Sigmoid colon (tissue), 4 donors: ENCODE measurements around the gene KANK2.

Experiments
- EP300 ChIP-seq, 4 donors: sonication (generic); formaldehyde crosslinking; IDR thresholded peaks; one replicate each; pipeline ENCODE4 v1.6.1; 2017; ENCODE audit warnings: antibody characterized with exemption in 4 of 4
- POLR2A ChIP-seq, 2 donors: fragments of 450-650 bp; IDR thresholded peaks; one replicate each; pipeline ENCODE4 v1.6.1; 2016; ENCODE audit warnings: antibody characterized with exemption in 2 of 2, mild to moderate bottlenecking in 2 of 2, moderate library complexity in 2 of 2
- POLR2AphosphoS5 ChIP-seq, 4 donors: sonication (generic); formaldehyde crosslinking; IDR thresholded peaks; one replicate each; pipeline ENCODE4 v1.6.1; 2017; ENCODE audit warnings: antibody characterized with exemption in 4 of 4
- TF ChIP-seq, protein P1 (sequence below), 4 experiments: fragments of 450-650 bp in 3 of 4; fragments of 200-600 bp in 1 of 4; IDR thresholded peaks; one replicate each; pipeline ENCODE4 v1.5.1; 2016 to 2019; ENCODE audit warnings: antibody characterized with exemption in 4 of 4, mild to moderate bottlenecking in 3 of 4, moderate library complexity in 2 of 4

GRCh38 chr19:11131471-11131870 lies 65.9 kb downstream of the KANK2 start:
- TF ChIP-seq POLR2AphosphoS5 (IDR thresholded peaks at IDR 0.05) (no peak), POLR2A (IDR thresholded peaks at IDR 0.05) (no peak), EP300 (IDR thresholded peaks at IDR 0.05) (no peak)
- TF ChIP-seq, protein P1, sequence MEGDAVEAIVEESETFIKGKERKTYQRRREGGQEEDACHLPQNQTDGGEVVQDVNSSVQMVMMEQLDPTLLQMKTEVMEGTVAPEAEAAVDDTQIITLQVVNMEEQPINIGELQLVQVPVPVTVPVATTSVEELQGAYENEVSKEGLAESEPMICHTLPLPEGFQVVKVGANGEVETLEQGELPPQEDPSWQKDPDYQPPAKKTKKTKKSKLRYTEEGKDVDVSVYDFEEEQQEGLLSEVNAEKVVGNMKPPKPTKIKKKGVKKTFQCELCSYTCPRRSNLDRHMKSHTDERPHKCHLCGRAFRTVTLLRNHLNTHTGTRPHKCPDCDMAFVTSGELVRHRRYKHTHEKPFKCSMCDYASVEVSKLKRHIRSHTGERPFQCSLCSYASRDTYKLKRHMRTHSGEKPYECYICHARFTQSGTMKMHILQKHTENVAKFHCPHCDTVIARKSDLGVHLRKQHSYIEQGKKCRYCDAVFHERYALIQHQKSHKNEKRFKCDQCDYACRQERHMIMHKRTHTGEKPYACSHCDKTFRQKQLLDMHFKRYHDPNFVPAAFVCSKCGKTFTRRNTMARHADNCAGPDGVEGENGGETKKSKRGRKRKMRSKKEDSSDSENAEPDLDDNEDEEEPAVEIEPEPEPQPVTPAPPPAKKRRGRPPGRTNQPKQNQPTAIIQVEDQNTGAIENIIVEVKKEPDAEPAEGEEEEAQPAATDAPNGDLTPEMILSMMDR (IDR thresholded peaks at IDR 0.05) = no peak
